Stomach (tissue), 4 donors: ENCODE measurements around the gene C9orf72.

Experiments used
- POLR2A ChIP-seq, 4 donors: fragments of 450-650 bp; IDR thresholded peaks; one replicate each; pipeline ENCODE4 v1.6.1; 2016; ENCODE audit warnings: antibody characterized with exemption in 4 of 4, control low read depth in 2 of 4, mild to moderate bottlenecking in 1 of 4, moderate library complexity in 1 of 4
- TF ChIP-seq, protein P1 (sequence below), 7 experiments: fragments of 450-650 bp in 4 of 7; fragments of 200-600 bp in 3 of 7; sonication (generic) in 3 of 7; IDR thresholded peaks; one replicate each; pipeline ENCODE4 v1.5.1; 2016 to 2019; ENCODE audit warnings: antibody characterized with exemption in 7 of 7, control low read depth in 2 of 7, mild to moderate bottlenecking in 1 of 7

DNA sequence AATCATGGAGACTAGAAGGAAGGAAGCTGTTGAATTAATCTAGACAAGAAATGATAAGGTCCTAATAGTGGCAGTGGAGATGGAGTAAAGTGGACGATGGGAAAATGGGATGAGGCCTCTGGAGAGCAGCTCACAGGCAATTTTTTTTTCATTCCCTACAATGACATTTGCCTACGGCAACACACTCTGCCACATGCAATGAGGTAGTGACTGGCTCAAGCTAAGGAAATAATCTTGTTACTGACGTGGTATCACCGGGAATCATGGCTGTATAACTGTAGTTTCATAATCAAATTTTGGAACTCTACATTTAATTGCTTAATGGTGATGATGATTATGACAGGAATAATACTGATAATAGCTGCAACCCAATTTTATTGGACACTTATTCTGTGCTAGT lies 31.5 kb downstream of the C9orf72 start:
- TF ChIP-seq, protein P1, sequence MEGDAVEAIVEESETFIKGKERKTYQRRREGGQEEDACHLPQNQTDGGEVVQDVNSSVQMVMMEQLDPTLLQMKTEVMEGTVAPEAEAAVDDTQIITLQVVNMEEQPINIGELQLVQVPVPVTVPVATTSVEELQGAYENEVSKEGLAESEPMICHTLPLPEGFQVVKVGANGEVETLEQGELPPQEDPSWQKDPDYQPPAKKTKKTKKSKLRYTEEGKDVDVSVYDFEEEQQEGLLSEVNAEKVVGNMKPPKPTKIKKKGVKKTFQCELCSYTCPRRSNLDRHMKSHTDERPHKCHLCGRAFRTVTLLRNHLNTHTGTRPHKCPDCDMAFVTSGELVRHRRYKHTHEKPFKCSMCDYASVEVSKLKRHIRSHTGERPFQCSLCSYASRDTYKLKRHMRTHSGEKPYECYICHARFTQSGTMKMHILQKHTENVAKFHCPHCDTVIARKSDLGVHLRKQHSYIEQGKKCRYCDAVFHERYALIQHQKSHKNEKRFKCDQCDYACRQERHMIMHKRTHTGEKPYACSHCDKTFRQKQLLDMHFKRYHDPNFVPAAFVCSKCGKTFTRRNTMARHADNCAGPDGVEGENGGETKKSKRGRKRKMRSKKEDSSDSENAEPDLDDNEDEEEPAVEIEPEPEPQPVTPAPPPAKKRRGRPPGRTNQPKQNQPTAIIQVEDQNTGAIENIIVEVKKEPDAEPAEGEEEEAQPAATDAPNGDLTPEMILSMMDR (IDR thresholded peaks at IDR 0.05), result no peak
- TF ChIP-seq POLR2A (IDR thresholded peaks at IDR 0.05), result no peak
